ENCODE measurements around the gene TMEM80. TPM values are rescaled to one million over a fixed set of nuclear protein-coding genes. Genes with fewer than 3 reads are reported as not detected.
A peak's percentile ranks its signal among the peaks of the same experiment; 100 is the strongest.

Gene TMEM80
- total and polyA plus RNA-seq, 9 of the 15 experiments (the other 6 are each of a cell fraction or from before 2014, with no cell fraction given), result 5.1 to 30.1 (median 12.4) TPM

GRCh38 chr11:726278-727220 is 30.9 kb downstream of the TMEM80 start (continued):
- TF ChIP-seq ZBTB1 (CRISPR knock-in tag; IDR thresholded peaks at IDR 0.05; ENCODE audit: borderline replicate concordance, low read depth) (peak; percentile 58; the same call in 1 of the 2 replicates), HNRNPL (IDR thresholded peaks at IDR 0.05; ENCODE audit: low read depth, low read length) (0 out of 2 replicates have a peak, but pooled peaks have one; percentile 41), VEZF1 (CRISPR knock-in tag; IDR thresholded peaks at IDR 0.05) (peak; percentile 67), TARDBP (IDR thresholded peaks at IDR 0.05) (no peak), CCNT2 (IDR thresholded peaks at IDR 0.05; ENCODE audit: borderline replicate concordance, extremely low read depth, insufficient read length, low read depth, low read length) (no peak), JUND (IDR thresholded peaks at IDR 0.05; ENCODE audit: borderline replicate concordance, low read depth, low read length) (0 out of 2 replicates have a peak, but pooled peaks have one; percentile 5), JUND (tag; IDR thresholded peaks at IDR 0.05; ENCODE audit: borderline replicate concordance, low read depth, low read length) (no peak), TFAP4 (CRISPR knock-in tag; IDR thresholded peaks at IDR 0.05; ENCODE audit: borderline replicate concordance) (peak; percentile 44; the same call in 1 of the 2 replicates), MGA (IDR thresholded peaks at IDR 0.05) (peak; percentile 80), KAT7 (CRISPR knock-in tag; IDR thresholded peaks at IDR 0.05; ENCODE audit: borderline replicate concordance) (peak; percentile 11; the same call in 1 of the 2 replicates)
